Measurements from ENCODE around the gene BTG4. TPM values are rescaled to one million over a fixed set of nuclear protein-coding genes. Genes with fewer than 3 reads are reported as not detected.

BTG4 gene
- total RNA-seq, 1 experiment from 2014 or later = 0.61 TPM

GRCh38 chr11:111537336-111537860 is 25.2 kb upstream of the BTG4 start:
- H3K4me1 Mint-ChIP-seq (ENCODE audit: low read depth, unreplicated experiment) = peaks cover 18% of the 10 kb centered on the region
- H3K4me3 Mint-ChIP-seq (ENCODE audit: unreplicated experiment) = no peak overlapping the region
- TF ChIP-seq CTCF (IDR thresholded peaks at IDR 0.05; ENCODE audit: insufficient read depth in 1 of 2, low read depth in 1 of 2, low read length in 1 of 2, severe bottlenecking in 1 of 2, unreplicated experiment in 1 of 2) = no peak
- no peaks in the 10 kb centered on the region for H3K27me3 Mint-ChIP-seq (ENCODE audit: insufficient read depth, unreplicated experiment)
- H3K36me3 ChIP-seq (ENCODE audit: control insufficient read depth, insufficient read depth, low read length) = no peaks in the 10 kb centered on the region
- no TSS peak for BruUV-seq (replicated peaks)
- intact Hi-C loops (cut with micrococcal nuclease; ENCODE audit: unreplicated experiment) = no loop called here
- no peaks in the 10 kb centered on the region for H3K9me3 Mint-ChIP-seq (ENCODE audit: unreplicated experiment)
- H3K27ac Mint-ChIP-seq (ENCODE audit: unreplicated experiment) = no peak overlapping the region
- no peaks in the 10 kb centered on the region for H3K27me3 ChIP-seq (replicated peaks; ENCODE audit: control insufficient read depth, insufficient read depth, low read length)
- H3K4me3 ChIP-seq (ENCODE audit: low read depth, low read length) = no peak overlapping the region
- H3K9me3 ChIP-seq = no peaks in the 10 kb centered on the region
- peaks cover 26% of the 10 kb centered on the region for H3K4me1 ChIP-seq
- ChIA-PET CTCF (no interaction called here), POLR2A (no interaction called here)
- no peaks in the 10 kb centered on the region for H3K36me3 Mint-ChIP-seq (ENCODE audit: insufficient read depth, unreplicated experiment)
- no peak for DNase-seq

- H3K27ac Mint-ChIP-seq (ENCODE audit: unreplicated experiment) = no peak overlapping the region
- peaks cover 19% of the 10 kb centered on the region for H3K4me1 Mint-ChIP-seq (ENCODE audit: low read depth, unreplicated experiment)
- H3K36me3 Mint-ChIP-seq (ENCODE audit: insufficient read depth, unreplicated experiment) = no peaks in the 10 kb centered on the region
- intact Hi-C loops (cut with micrococcal nuclease; ENCODE audit: unreplicated experiment) = no loop called here
- no peak overlapping the region for H3K4me3 ChIP-seq (ENCODE audit: low read depth, low read length)
- H3K4me1 ChIP-seq = peaks cover 31% of the 10 kb centered on the region
- POLR2A ChIA-PET = no interaction called here
- no peaks in the 10 kb centered on the region for H3K9me3 ChIP-seq
- H3K9me3 Mint-ChIP-seq (ENCODE audit: unreplicated experiment) = no peaks in the 10 kb centered on the region
- no TSS peak for BruUV-seq (replicated peaks)
- TF ChIP-seq CTCF (IDR thresholded peaks at IDR 0.05; ENCODE audit: insufficient read depth in 1 of 2, low read depth in 1 of 2, low read length in 1 of 2, severe bottlenecking in 1 of 2, unreplicated experiment in 1 of 2) = no peak
- H3K4me3 Mint-ChIP-seq (ENCODE audit: unreplicated experiment) = no peak overlapping the region
- no peaks in the 10 kb centered on the region for H3K27me3 Mint-ChIP-seq (ENCODE audit: insufficient read depth, unreplicated experiment)
- CTCF ChIA-PET = no interaction called here
- no peaks in the 10 kb centered on the region for H3K36me3 ChIP-seq (ENCODE audit: control insufficient read depth, insufficient read depth, low read length)
- no peak for DNase-seq
- no peaks in the 10 kb centered on the region for H3K27me3 ChIP-seq (replicated peaks; ENCODE audit: control insufficient read depth, insufficient read depth, low read length)
Observed at GRCh38 chr11:111535281-111535680, 23.1 kb upstream of the BTG4 start.

- H3K4me1 ChIP-seq = peaks cover 45% of the 10 kb centered on the region
- no peaks in the 10 kb centered on the region for H3K9me3 ChIP-seq
- H3K36me3 ChIP-seq (ENCODE audit: control insufficient read depth, insufficient read depth, low read length) = no peaks in the 10 kb centered on the region
- Mint-ChIP-seq H3K4me3 (ENCODE audit: unreplicated experiment) (peak overlapping the region; percentile 7), H3K36me3 (ENCODE audit: insufficient read depth, unreplicated experiment) (no peaks in the 10 kb centered on the region), H3K27me3 (ENCODE audit: insufficient read depth, unreplicated experiment) (no peaks in the 10 kb centered on the region), H3K4me1 (ENCODE audit: low read depth, unreplicated experiment) (peaks cover 27% of the 10 kb centered on the region), H3K9me3 (ENCODE audit: unreplicated experiment) (no peaks in the 10 kb centered on the region), H3K27ac (ENCODE audit: unreplicated experiment) (peak overlapping the region; percentile 43)
- peak; percentile 66 to 71 for DNase-seq
- intact Hi-C loops (cut with micrococcal nuclease; ENCODE audit: unreplicated experiment) = loop anchor here (2.0 kb wide), 1 partner anchor 32 kb away; no protein-coding TSS in a partner anchor
- no peak overlapping the region for H3K4me3 ChIP-seq (ENCODE audit: low read depth, low read length)
- CTCF ChIA-PET = interaction anchor here (1.3 kb wide), 1 partner anchor 78 kb away, joined by 4 read pairs; no protein-coding TSS in a partner anchor
- no TSS peak for BruUV-seq (replicated peaks)
- POLR2A ChIA-PET = no interaction called here
- no peak for TF ChIP-seq CTCF (IDR thresholded peaks at IDR 0.05; ENCODE audit: insufficient read depth in 1 of 2, low read depth in 1 of 2, low read length in 1 of 2, severe bottlenecking in 1 of 2, unreplicated experiment in 1 of 2)
- no peaks in the 10 kb centered on the region for H3K27me3 ChIP-seq (replicated peaks; ENCODE audit: control insufficient read depth, insufficient read depth, low read length)
Observed at GRCh38 chr11:111532365-111532709, 20.2 kb upstream of the BTG4 start.
